Measurements from ENCODE around the gene PIP4K2A.

The PIP4K2A gene

DNA sequence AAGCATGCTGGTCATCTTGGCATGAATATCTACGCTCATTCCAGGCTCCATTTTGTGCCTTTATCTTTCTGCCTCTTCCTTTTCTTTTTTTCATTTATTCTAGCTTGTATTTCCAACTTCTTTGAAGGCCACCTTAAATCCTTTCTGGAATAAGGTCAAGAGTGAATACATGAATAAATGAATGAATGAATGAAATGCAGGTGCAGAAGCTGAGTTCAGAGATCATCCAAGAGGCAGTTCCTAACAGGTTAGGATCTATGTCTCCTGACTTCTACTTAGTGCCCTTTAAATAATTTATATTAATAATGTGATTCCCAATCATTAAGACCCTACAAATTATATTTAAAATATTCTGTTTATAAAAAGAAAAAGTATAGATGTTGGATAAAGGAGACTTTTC lies 125.9 kb downstream of the PIP4K2A start:
- no peak for DNase-seq

- no peak for DNase-seq
Measured at GRCh38 chr10:22583683-22584082, 130.7 kb downstream of the PIP4K2A start.

DNA sequence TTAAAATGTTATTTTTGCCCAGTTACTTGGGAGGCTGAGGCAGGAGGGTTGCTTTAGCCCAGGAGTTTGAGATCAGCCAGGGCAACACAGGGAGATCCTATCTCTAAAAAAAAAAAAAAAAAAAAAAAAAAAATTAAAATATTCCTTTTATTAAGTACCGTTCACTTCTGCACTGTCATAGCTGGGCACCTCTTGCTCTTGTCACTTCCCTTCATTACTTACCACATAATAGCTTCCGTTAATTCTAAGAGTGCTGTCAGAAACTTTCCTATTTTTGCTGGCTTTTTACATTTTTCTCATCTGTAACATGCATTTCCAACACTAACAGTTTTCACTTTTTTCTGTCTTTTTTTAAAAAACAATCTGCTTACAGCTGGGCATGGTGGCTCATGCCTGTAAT lies 132.9 kb downstream of the PIP4K2A start:
- no peak for DNase-seq

DNA sequence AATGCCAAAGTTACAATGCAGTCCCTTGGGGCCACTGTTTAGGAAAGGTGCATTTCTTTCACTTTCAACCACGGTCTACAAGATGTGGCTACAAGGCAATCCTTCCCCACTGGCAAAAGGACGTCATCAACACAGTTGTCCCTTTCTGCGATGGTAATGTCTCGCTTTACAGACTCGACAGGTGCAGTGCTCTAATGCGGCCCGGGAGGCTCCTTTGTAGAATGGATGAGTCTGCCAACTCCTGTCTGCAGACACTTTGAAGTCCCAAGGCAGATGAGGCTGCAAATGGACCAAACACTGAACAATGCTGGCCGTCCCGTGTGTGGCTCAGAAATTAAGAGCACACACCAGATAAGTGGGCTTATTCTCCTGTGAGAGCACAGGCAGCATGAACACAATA lies 133.7 kb downstream of the PIP4K2A start:
- no peak for DNase-seq

DNA sequence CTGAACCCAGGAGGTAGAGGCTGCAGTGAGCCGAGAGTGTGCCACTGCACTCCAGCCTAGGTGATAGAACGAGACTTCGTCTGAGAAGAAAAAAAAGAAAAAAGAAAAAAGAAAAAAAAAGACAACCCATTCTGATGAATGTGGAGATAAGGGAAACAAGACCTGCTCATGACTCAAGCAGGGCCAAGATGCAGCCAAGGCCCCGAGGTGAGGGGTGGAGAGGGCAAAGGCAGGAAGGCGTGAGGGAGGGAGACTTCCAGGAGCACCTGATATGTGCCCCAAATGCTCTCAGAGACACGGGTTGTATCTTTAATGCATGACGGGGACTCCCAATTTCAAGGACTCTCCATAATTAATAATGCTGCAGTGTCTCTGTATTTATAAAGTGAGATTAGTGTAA lies 134.6 kb downstream of the PIP4K2A start:
- no peak for DNase-seq

GRCh38 chr10:22573820-22574569 lies 140.4 kb downstream of the PIP4K2A start:
- DNase-seq, result no peak

GRCh38 chr10:22570733-22571430 lies 143.5 kb downstream of the PIP4K2A start:
- DNase-seq, result no peak

DNA sequence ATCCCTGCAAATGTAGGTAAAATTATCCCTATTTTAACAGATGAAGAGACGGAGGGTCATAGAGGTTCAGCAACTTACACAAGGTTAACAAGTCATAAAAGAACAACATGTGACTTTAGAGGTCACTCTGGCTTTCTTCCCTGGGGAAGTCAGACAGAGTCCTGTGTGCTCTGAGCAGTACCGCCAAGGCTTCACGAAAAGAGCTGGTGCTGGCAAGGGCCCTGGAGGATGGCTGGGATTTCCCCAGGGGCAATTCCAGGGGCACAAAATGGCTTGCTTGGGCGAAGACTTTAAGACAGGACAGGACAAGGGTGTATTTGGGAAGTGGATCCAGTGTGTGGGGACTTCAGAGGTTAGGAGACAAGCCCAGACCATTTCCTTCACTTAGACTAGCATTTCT lies 144.1 kb downstream of the PIP4K2A start:
- no peak for DNase-seq

GRCh38 chr10:22568928-22569327 lies 145.4 kb downstream of the PIP4K2A start:
- no peak for DNase-seq

GRCh38 chr10:22564060-22564459 lies 150.3 kb downstream of the PIP4K2A start:
- peak; percentile 38 for DNase-seq

GRCh38 chr10:22561909-22562308 lies 152.5 kb downstream of the PIP4K2A start:
- no peak for DNase-seq

GRCh38 chr10:22560913-22561239 lies 153.5 kb downstream of the PIP4K2A start:
- DNase-seq, result no peak

- no peak for DNase-seq
Measured at GRCh38 chr10:22560096-22560912, 154.1 kb downstream of the PIP4K2A start.

- no peak for DNase-seq
Measured at GRCh38 chr10:22557321-22557720, 157.1 kb downstream of the PIP4K2A start.

- DNase-seq, result no peak
Measured at GRCh38 chr10:22556774-22557173, 157.6 kb downstream of the PIP4K2A start.

- no peak for DNase-seq
Measured at GRCh38 chr10:22554461-22555182, 159.8 kb downstream of the PIP4K2A start.

- no peak for DNase-seq
Measured at GRCh38 chr10:22553452-22553995, 160.9 kb downstream of the PIP4K2A start.

DNA sequence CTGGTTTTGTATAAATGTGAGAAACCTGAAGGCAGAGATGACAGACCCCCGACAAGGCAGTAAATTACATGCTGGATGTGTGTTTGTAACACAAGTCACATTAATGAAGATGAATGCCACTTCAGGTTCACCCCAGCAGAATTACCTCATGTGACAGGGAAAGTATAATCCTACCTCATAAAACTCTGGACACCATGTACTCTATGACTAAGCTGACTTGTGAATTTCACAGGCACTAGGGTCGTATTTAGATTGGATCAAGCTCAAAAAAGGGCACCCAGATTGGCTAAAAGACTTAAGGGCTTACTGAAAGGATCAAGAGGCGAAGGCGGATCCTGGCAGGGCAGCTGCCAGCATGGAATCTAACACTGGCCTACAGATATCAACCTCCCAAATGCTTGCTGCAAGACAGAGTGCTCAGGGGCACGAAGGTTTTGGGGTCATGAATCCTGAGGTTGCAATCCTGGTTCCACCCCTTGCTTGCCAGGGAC lies 161.4 kb downstream of the PIP4K2A start:
- DNase-seq, result no peak

DNA sequence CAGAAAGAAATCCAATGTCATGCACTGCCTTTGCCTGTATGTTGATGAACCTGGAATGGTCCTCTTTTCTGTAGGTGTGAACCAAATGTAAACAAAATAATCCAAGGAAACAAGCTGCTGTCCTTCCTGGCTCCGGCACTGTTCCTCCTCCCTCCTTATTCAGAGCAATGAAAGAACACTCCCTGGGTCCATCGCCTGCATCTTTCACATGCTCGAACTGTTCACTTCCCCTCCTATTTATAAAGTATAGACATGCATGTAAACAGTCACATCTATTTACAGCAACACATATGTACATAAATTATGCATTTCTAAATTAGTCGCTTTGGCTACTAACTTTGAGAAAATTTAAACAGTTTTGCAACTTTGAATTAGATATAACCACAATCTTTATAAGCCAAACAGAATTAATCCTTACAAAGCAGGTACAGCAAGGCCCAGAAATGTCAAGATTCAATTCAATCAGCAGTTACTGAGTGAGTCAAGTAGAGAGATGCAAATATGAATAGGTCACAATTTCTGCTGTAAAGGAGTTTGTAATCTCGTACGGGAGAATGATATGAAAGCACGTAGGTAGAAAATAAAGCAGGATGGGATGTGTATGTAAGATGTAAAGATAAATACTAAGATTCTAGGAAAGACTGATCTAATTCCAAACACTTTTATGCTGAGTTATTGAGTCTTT lies 162.6 kb downstream of the PIP4K2A start:
- DNase-seq, result no peak

DNA sequence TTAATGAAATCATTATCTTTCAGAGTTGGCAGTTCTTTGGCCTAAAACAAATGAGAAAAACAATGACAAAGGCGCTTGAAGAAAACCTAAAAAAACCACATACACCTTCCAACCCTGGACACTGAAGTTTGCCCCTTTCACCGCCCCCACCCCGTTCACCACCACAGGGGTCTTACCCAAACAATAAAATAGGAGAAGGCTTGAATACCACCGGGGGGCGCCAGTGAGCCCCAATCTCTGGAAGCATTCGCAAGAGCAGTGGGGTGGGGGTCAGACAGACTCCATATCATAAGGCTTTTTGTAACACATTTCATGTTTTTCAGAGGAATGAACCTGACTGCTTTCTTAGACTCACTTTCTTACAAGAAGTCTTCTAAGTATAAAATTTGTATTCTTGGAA lies 163.6 kb downstream of the PIP4K2A start:
- DNase-seq, result no peak

- no peak for DNase-seq
Measured at GRCh38 chr10:22548344-22548743, 166.0 kb downstream of the PIP4K2A start.

GRCh38 chr10:22545643-22546042 lies 168.7 kb downstream of the PIP4K2A start:
- DNase-seq, result no peak
